GM23248 (cell line): ENCODE results near the gene ASTE1.

Experiments
- EZH2 ChIP-seq: fragments of 200-600 bp; sonication (generic); IDR thresholded peaks from 2 replicates; pipeline ENCODE4 v1.6.1; 2018; ENCODE audit warnings: antibody characterized with exemption, mild to moderate bottlenecking; ENCODE audit not compliant: insufficient read depth, poor library complexity, severe bottlenecking
- EZH2phosphoT487 ChIP-seq: fragments of 200-600 bp; sonication (generic); IDR thresholded peaks from 2 replicates; pipeline ENCODE4 v1.6.1; 2018; ENCODE audit warnings: antibody characterized with exemption, moderate library complexity, mild to moderate bottlenecking, low read depth; ENCODE audit not compliant: insufficient read depth

DNA sequence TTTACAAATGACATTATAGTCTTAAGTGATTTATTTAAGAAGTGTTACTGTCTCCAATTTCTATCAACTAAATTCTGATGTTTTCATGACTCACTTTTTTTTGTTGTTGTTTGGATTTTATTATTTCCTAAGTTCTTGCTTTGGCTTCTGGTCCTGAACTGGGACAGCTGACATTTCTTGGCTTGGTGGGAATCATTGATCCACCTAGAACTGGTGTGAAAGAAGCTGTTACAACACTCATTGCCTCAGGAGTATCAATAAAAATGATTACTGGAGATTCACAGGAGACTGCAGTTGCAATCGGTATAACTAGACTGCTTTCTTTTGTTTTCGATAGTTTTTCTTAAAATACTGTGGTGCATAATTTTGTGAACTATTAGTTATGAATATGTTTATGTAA lies 47.5 kb downstream of the ASTE1 start:
- no peak for TF ChIP-seq EZH2
- TF ChIP-seq EZH2phosphoT487 = no peak
